GM21367 (cell line): ENCODE results near the gene NFATC2.

Source experiments
- ATAC-seq: cut with Tn5 transposase; IDR thresholded peaks from one replicate; pipeline ENCODE4 v1.9.1; 2021; ENCODE audit not compliant: unreplicated experiment

NFATC2 gene

GRCh38 chr20:51342510-51343236 lies 199.8 kb downstream of the NFATC2 start:
- no peak for ATAC-seq

- no peak for ATAC-seq
Observed at GRCh38 chr20:51341581-51341980, 200.9 kb downstream of the NFATC2 start.

GRCh38 chr20:51340451-51340840 lies 202.1 kb downstream of the NFATC2 start:
- ATAC-seq = no peak

- ATAC-seq = no peak
Observed at GRCh38 chr20:51339721-51340450, 202.6 kb downstream of the NFATC2 start.

GRCh38 chr20:51338692-51339440 lies 203.7 kb downstream of the NFATC2 start:
- no peak for ATAC-seq

- ATAC-seq = no peak
Observed at GRCh38 chr20:51337126-51337805, 205.3 kb downstream of the NFATC2 start.
